ENCODE results near the gene SLC4A9.

- TF ChIP-seq POLR2A (IDR thresholded peaks at IDR 0.05; ENCODE audit: low read depth, low read length) (no peak), JUN (IDR thresholded peaks at IDR 0.05; ENCODE audit: borderline replicate concordance, insufficient read depth, insufficient read length, low read depth) (no peak), POLR2AphosphoS5 (IDR thresholded peaks at IDR 0.05; ENCODE audit: insufficient read depth, low read depth, low read length) (no peak), CTCF (IDR thresholded peaks at IDR 0.05; ENCODE audit: extremely low read depth in 1 of 2, insufficient read depth in 1 of 2, low read depth in 1 of 2, low read length in 2 of 2) (no peak), MAX (IDR thresholded peaks at IDR 0.05; ENCODE audit: insufficient read depth, insufficient read length) (no peak), EZH2 (IDR thresholded peaks at IDR 0.05; ENCODE audit: borderline replicate concordance, low read depth, low read length, severe bottlenecking) (no peak), FOS (IDR thresholded peaks at IDR 0.05; ENCODE audit: borderline replicate concordance, insufficient read depth, low read length) (no peak), MYC (IDR thresholded peaks at IDR 0.05; ENCODE audit: low read depth, low read length) (no peak)
These were observed 38.4 kb downstream of the SLC4A9 start for GRCh38 chr5:140398379-140398811.
